Ascending aorta (tissue), 2 donors: Measurements from ENCODE around the gene TRMT44. TPM values are rescaled to one million over a fixed set of nuclear protein-coding genes. Genes with fewer than 3 reads are reported as not detected.

Experiments used
- DNase-seq, 2 donors: peaks; one replicate each; pipeline ENCODE4 v3.0.0-alpha.2; 2019; ENCODE audit warnings: low spot score in 2 of 2
- H3K27ac ChIP-seq, 2 donors: fragments of 200-600 bp; sonication (generic); one replicate each; pipeline ENCODE4 v1.5.1; 2016 to 2017; ENCODE audit warnings: mild to moderate bottlenecking in 1 of 2
- H3K27me3 ChIP-seq: fragments of 200-600 bp; sonication (generic); one replicate; pipeline ENCODE4 v1.5.1; 2017
- H3K36me3 ChIP-seq, 2 donors: fragments of 200-600 bp; sonication (generic); one replicate each; pipeline ENCODE4 v1.5.1; 2016
- H3K4me1 ChIP-seq, 2 donors: fragments of 200-600 bp; sonication (generic); one replicate each; pipeline ENCODE4 v1.5.1; 2016 to 2017; ENCODE audit warnings: mild to moderate bottlenecking in 1 of 2
- H3K4me3 ChIP-seq, 2 donors: fragments of 200-600 bp; sonication (generic); one replicate each; pipeline ENCODE4 v1.5.1; 2016 to 2017; ENCODE audit warnings: mild to moderate bottlenecking in 1 of 2
- H3K9me3 ChIP-seq, 2 donors: fragments of 200-600 bp; sonication (generic); one replicate each; pipeline ENCODE4 v1.5.1; 2016
- intact Hi-C: fragments of 100-400 bp; cut with DNase I; formaldehyde crosslinking; loops from one replicate; pipeline ENCODE4 v1.15.1; 2023
- total RNA-seq: library from RNA; depleted of rRNA; stranded (reverse); fragments of >200 nt; gene quantifications from one replicate; pipeline ENCODE4 v1.1.0, GENCODE V29; 2016
- TF ChIP-seq, protein P1 (sequence below), 3 experiments: fragments of 200-600 bp in 2 of 3; fragments of 450-650 bp in 1 of 3; sonication (generic) in 2 of 3; IDR thresholded peaks; one replicate each; pipeline ENCODE4 v1.5.1; 2016 to 2019; ENCODE audit warnings: antibody characterized with exemption in 3 of 3, mild to moderate bottlenecking in 1 of 3, moderate library complexity in 1 of 3

The TRMT44 gene
- total RNA-seq, 1 donor from 2014 or later, result 39.8 TPM

DNA sequence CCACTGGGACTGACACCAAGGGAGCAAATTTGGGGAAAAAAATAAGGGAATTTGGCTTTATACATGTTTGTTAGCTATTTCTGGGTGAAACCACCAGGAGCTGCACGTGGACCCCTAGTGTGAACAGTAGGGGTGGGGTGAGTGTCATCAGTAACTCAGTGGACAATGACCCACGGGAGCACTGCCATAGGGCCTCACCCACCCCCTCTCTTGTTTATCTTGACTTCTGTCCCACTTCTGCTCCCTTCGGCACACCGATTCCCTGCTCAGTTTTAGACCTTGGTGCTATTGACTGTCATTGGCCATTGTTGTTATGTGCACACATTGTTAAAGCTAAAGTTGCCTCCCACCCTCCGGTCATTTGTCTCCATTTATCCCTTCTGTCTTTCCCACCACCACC lies 9.0 kb upstream of the TRMT44 start:
- H3K4me1 ChIP-seq, result peaks cover 5 to 19% of the 10 kb centered on the region in 2 donors
- no peak overlapping the region for H3K27ac ChIP-seq
- no peaks in the 10 kb centered on the region for H3K27me3 ChIP-seq
- intact Hi-C loops, result no loop called here
- TF ChIP-seq, protein P1, sequence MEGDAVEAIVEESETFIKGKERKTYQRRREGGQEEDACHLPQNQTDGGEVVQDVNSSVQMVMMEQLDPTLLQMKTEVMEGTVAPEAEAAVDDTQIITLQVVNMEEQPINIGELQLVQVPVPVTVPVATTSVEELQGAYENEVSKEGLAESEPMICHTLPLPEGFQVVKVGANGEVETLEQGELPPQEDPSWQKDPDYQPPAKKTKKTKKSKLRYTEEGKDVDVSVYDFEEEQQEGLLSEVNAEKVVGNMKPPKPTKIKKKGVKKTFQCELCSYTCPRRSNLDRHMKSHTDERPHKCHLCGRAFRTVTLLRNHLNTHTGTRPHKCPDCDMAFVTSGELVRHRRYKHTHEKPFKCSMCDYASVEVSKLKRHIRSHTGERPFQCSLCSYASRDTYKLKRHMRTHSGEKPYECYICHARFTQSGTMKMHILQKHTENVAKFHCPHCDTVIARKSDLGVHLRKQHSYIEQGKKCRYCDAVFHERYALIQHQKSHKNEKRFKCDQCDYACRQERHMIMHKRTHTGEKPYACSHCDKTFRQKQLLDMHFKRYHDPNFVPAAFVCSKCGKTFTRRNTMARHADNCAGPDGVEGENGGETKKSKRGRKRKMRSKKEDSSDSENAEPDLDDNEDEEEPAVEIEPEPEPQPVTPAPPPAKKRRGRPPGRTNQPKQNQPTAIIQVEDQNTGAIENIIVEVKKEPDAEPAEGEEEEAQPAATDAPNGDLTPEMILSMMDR (IDR thresholded peaks at IDR 0.05), result no peak
- no peak for DNase-seq
- no peaks in the 10 kb centered on the region for H3K9me3 ChIP-seq
- no peak overlapping the region for H3K4me3 ChIP-seq
- no peaks in the 10 kb centered on the region for H3K36me3 ChIP-seq

DNA sequence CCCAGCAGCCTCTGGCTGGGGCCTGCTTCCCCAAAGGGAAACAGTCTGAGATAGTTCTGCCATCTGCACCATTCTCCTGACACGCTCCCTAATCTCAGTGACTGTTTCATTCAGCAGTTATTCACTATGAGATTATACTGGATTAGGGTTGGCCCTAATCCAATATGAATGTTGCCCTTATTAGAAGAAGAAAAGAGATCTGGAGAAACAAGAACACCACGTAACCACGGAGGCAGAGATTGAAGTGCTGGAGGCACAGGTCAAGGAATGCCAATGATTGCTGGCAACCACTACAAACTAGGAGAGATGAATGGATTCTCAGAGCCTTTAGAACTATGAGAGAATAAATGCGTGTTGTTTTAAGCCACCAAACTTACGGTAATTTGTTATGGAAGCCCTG lies 7.4 kb upstream of the TRMT44 start:
- TF ChIP-seq, protein P1 (IDR thresholded peaks at IDR 0.05), result no peak
- intact Hi-C loops, result no loop called here

DNA sequence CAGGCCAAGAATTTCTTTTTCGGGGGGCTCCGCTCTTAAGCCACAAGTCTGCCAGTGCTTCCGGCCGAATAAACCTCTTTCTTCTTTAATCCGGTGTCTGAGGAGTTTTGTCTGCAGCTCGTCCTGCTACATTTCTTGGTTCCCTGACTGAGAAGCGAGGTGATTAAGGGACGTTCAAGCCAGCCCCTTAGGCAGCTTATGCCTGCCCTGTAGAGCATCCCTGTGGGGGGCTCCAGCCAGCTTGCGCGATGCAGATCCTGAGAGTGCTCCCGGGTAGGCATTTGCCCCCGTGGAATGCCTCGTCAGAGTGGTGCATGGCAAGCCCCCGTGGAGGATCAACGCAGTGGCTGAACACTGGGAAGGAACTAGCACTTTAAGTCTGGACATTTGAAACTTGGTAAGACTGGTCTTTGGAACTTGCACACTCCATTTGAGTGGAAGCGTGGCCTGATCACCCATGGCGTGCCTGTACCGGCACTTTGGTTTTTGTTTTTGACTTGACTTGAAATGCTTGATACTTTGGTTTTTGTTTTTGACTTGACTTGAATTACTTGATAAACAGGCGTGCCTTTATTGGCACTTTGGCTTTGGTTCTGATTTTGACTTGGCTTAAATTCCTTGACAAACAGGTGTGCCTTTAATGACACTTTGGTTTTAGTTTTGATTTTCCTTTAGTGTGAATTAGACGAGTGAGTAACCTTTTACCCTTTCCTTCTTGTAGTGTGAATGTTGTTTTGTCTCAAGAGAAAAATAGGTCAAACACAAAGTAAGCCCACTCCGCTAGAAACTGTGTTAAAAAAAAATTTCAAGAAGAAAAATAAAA lies 6.1 kb upstream of the TRMT44 start:
- DNase-seq, result no peak
- H3K27me3 ChIP-seq, result no peaks in the 10 kb centered on the region
- H3K36me3 ChIP-seq, result no peaks in the 10 kb centered on the region
- intact Hi-C loops, result no loop called here
- no peaks in the 10 kb centered on the region for H3K9me3 ChIP-seq
- TF ChIP-seq, protein P1 (IDR thresholded peaks at IDR 0.05), result no peak
- H3K4me1 ChIP-seq, result peaks cover 0 to 8% of the 10 kb centered on the region in 2 donors
- H3K4me3 ChIP-seq, result no peak overlapping the region
- H3K27ac ChIP-seq, result no peak overlapping the region

More for the DNA sequence above, 7.4 kb upstream of the TRMT44 start:
- no peaks in the 10 kb centered on the region for H3K9me3 ChIP-seq
- H3K4me1 ChIP-seq, result peaks cover 5 to 10% of the 10 kb centered on the region in 2 donors
- DNase-seq, result no peak
- no peak overlapping the region for H3K4me3 ChIP-seq
- no peaks in the 10 kb centered on the region for H3K27me3 ChIP-seq
- no peak overlapping the region for H3K27ac ChIP-seq
- no peaks in the 10 kb centered on the region for H3K36me3 ChIP-seq

DNA sequence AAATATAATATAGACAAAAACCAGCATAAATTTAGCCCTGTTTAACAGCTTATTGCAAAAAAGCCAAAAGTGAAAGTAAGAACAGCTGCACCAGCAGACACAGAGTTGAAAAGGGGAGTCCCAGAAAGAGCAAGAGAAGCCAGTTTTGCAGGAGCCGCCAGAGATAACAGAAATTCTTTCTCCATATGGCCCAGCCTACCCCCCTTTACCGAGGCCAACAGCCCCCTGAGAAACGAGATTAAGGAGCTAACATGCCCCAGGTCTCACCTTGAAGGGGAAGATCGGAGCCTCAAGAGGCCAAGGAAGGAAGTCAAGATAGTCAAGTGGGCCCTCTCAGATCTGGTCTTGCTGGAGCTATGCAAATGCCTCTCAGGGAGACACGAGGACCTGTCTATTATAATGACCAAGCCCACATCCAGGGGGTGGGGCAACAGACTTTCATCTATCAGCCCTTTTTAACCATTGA lies 4.9 kb upstream of the TRMT44 start:
- DNase-seq, result no peak
- peaks cover 3 to 10% of the 10 kb centered on the region in 2 donors for H3K4me1 ChIP-seq
- no peaks in the 10 kb centered on the region for H3K9me3 ChIP-seq
- intact Hi-C loops, result no loop called here
- TF ChIP-seq, protein P1 (IDR thresholded peaks at IDR 0.05), result no peak
- no peaks in the 10 kb centered on the region for H3K27me3 ChIP-seq
- H3K4me3 ChIP-seq, result no peak overlapping the region
- H3K36me3 ChIP-seq, result no peaks in the 10 kb centered on the region
- no peak overlapping the region for H3K27ac ChIP-seq

DNA sequence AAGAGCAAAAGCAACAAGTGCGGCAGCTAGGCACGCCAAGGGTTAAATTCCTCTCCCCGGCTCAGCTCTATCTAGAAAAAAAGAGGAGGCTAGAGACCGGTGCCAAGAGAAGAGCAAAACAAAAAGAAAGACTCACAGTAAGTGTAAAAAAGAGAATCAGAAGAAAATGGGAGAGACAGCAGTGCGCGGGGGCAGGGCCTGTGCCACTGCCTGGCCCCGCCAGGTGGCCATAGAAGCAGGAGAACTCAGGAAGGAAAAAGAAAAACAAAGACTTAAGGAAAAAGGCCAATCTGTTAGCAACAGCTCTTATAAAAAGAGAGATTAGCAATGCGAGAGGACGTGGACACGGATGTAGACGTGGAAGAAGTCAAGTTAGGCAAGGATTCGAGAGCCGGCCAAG lies 3.3 kb upstream of the TRMT44 start:
- Histone ChIP-seq H3K4me1 (peaks cover 7 to 22% of the 10 kb centered on the region in 2 donors), H3K9me3 (no peaks in the 10 kb centered on the region), H3K27ac (peak overlapping the region; percentile 9 to 36), H3K27me3 (no peaks in the 10 kb centered on the region), H3K4me3 (no peak overlapping the region), H3K36me3 (no peaks in the 10 kb centered on the region)
- intact Hi-C loops, result no loop called here
- TF ChIP-seq, protein P1 (IDR thresholded peaks at IDR 0.05), result no peak
- DNase-seq, result no peak
